Thoracic aorta (tissue), 2 donors: ENCODE data around the gene PRPF8. TPM values are rescaled to one million over a fixed set of nuclear protein-coding genes. Genes with fewer than 3 reads are reported as not detected.

Source experiments
- ATAC-seq: fragments of 150-250 bp; one replicate; pipeline ENCODE4 v1.8.0; 2017; ENCODE audit warnings: low read depth; ENCODE audit not compliant: insufficient number of reproducible peaks, low FRiP score
- DNase-seq: peaks from one replicate; pipeline ENCODE4 v3.0.0-alpha.2; 2020; ENCODE audit warnings: low spot score
- H3K27ac ChIP-seq, 2 donors: fragments of 200-600 bp; sonication (generic); 1 replicate in 1 of 2; 2 replicates in 1 of 2; pipeline ENCODE4 v1.5.1; 2016; ENCODE audit warnings: mild to moderate bottlenecking in 2 of 2, moderate library complexity in 2 of 2
- H3K27me3 ChIP-seq: fragments of 200-600 bp; sonication (generic); replicated peaks from 2 replicates; pipeline ENCODE4 v1.6.0; 2016; ENCODE audit warnings: mild to moderate bottlenecking; ENCODE audit not compliant: insufficient read depth
- H3K36me3 ChIP-seq: fragments of 200-600 bp; sonication (generic); one replicate; pipeline ENCODE4 v1.5.1; 2016
- H3K4me1 ChIP-seq, 2 donors: fragments of 200-600 bp; sonication (generic); 1 replicate in 1 of 2; 2 replicates in 1 of 2; pipeline versions ENCODE4 v1.5.1 to v1.6.0; 2016; ENCODE audit warnings: low read depth in 2 of 2, mild to moderate bottlenecking in 1 of 2; ENCODE audit not compliant: control insufficient read depth in 1 of 2
- H3K4me3 ChIP-seq: fragments of 200-600 bp; sonication (generic); 2 replicates; pipeline ENCODE4 v1.5.1; 2016; ENCODE audit warnings: mild to moderate bottlenecking
- H3K9me3 ChIP-seq: fragments of 200-600 bp; sonication (generic); 2 replicates; pipeline ENCODE4 v1.5.1; 2016
- CTCF ChIP-seq: fragments of 200-600 bp; sonication (generic); IDR thresholded peaks from one replicate; pipeline ENCODE4 v1.5.1; 2019; ENCODE audit warnings: antibody characterized with exemption
- total RNA-seq, 2 donors: library from RNA; depleted of rRNA; stranded (reverse); fragments of >200 nt; gene quantifications; one replicate each; pipeline versions ENCODE4 v1.1.0 to v1.2.3, GENCODE V29; 2016

Gene PRPF8
- total RNA-seq, 2 donors from 2014 or later: 184 to 186 TPM

GRCh38 chr17:1720856-1721386 lies 36.3 kb upstream of the PRPF8 start:
- no peaks in the 10 kb centered on the region for H3K27me3 ChIP-seq
- DNase-seq (no peak), ATAC-seq (no peak)
- no peaks in the 10 kb centered on the region for H3K36me3 ChIP-seq
- H3K9me3 ChIP-seq: no peaks in the 10 kb centered on the region
- no peak overlapping the region for H3K27ac ChIP-seq
- TF ChIP-seq CTCF: peak; percentile 96
- peaks cover 19 to 34% of the 10 kb centered on the region in 2 donors for H3K4me1 ChIP-seq
- no peak overlapping the region for H3K4me3 ChIP-seq

GRCh38 chr17:1718362-1719165 lies 33.9 kb upstream of the PRPF8 start:
- no peak for ATAC-seq
- Histone ChIP-seq H3K4me3 (no peak overlapping the region), H3K4me1 (peaks cover 16 to 25% of the 10 kb centered on the region in 2 donors)

GRCh38 chr17:1716912-1717695 lies 32.4 kb upstream of the PRPF8 start:
- Histone ChIP-seq H3K36me3 (peaks cover 17% of the 10 kb centered on the region), H3K4me1 (peaks cover 24 to 38% of the 10 kb centered on the region in 2 donors), H3K27ac (peak overlapping the region; percentile 98), H3K9me3 (no peaks in the 10 kb centered on the region), H3K27me3 (no peaks in the 10 kb centered on the region), H3K4me3 (peak overlapping the region; percentile 79)
- ATAC-seq (peak; percentile 64), DNase-seq (peak; percentile 92)
- TF ChIP-seq CTCF: no peak

More at GRCh38 chr17:1718362-1719165, 33.9 kb upstream of the PRPF8 start:
- Histone ChIP-seq H3K27me3 (no peaks in the 10 kb centered on the region), H3K36me3 (peaks cover 2% of the 10 kb centered on the region), H3K27ac (peak overlapping the region; percentile 98), H3K9me3 (no peaks in the 10 kb centered on the region)
- TF ChIP-seq CTCF: no peak
- no peak for DNase-seq

GRCh38 chr17:1716076-1716911 lies 31.6 kb upstream of the PRPF8 start:
- H3K27me3 ChIP-seq: no peaks in the 10 kb centered on the region
- DNase-seq (peak; percentile 98), ATAC-seq (peak; percentile 67)
- peak overlapping the region; percentile 99 to 100 for H3K27ac ChIP-seq
- H3K36me3 ChIP-seq: peaks cover 17% of the 10 kb centered on the region
- H3K4me3 ChIP-seq: peak overlapping the region; percentile 99
- peaks cover 24 to 41% of the 10 kb centered on the region in 2 donors for H3K4me1 ChIP-seq
- H3K9me3 ChIP-seq: no peaks in the 10 kb centered on the region
- no peak for TF ChIP-seq CTCF
